GM19035 (cell line): Measurements from ENCODE around the gene LAD1.

Experiments
- ATAC-seq: cut with Tn5 transposase; IDR thresholded peaks from one replicate; pipeline ENCODE4 v1.9.1; 2021; ENCODE audit not compliant: unreplicated experiment

The LAD1 gene

GRCh38 chr1:201350361-201350725 is 48.8 kb downstream of the LAD1 start:
- ATAC-seq = no peak

GRCh38 chr1:201349092-201349491 is 50.0 kb downstream of the LAD1 start:
- no peak for ATAC-seq

GRCh38 chr1:201348211-201348566 is 50.9 kb downstream of the LAD1 start:
- ATAC-seq = no peak

GRCh38 chr1:201347498-201348210 is 51.5 kb downstream of the LAD1 start:
- ATAC-seq = no peak

- no peak for ATAC-seq
Measured at GRCh38 chr1:201346987-201347386, 52.1 kb downstream of the LAD1 start.

- ATAC-seq = no peak
Measured at GRCh38 chr1:201346337-201346939, 52.7 kb downstream of the LAD1 start.

- ATAC-seq = no peak
Measured at GRCh38 chr1:201345081-201345355, 54.1 kb downstream of the LAD1 start.

- no peak for ATAC-seq
Measured at GRCh38 chr1:201344206-201345080, 54.7 kb downstream of the LAD1 start.

GRCh38 chr1:201341377-201341776 is 57.7 kb downstream of the LAD1 start:
- ATAC-seq = no peak

- no peak for ATAC-seq
Measured at GRCh38 chr1:201336711-201337450, 62.2 kb downstream of the LAD1 start.

GRCh38 chr1:201335901-201336300 is 63.2 kb downstream of the LAD1 start:
- ATAC-seq = no peak

- no peak for ATAC-seq
Measured at GRCh38 chr1:201335174-201335870, 63.8 kb downstream of the LAD1 start.

- no peak for ATAC-seq
Measured at GRCh38 chr1:201334325-201335173, 64.6 kb downstream of the LAD1 start.

GRCh38 chr1:201332616-201333335 is 66.3 kb downstream of the LAD1 start:
- no peak for ATAC-seq

GRCh38 chr1:201332021-201332420 is 67.1 kb downstream of the LAD1 start:
- ATAC-seq = no peak

GRCh38 chr1:201331166-201331565 is 68.0 kb downstream of the LAD1 start:
- ATAC-seq = no peak
